Central memory CD4-positive, alpha-beta T cell (primary cell): ENCODE results near the gene FAM83C.
"Not testable (repeated sequence)": the region's sequence is repeated elsewhere in the genome, so short reads cannot be mapped to it uniquely, and the experiment has no call there.

Experiments used
- DNase-seq: peaks from one replicate; pipeline ENCODE4 v3.0.0; 2022

The FAM83C gene

GRCh38 chr20:35318502-35319157 is 26.4 kb upstream of the FAM83C start:
- no peak for DNase-seq

GRCh38 chr20:35317416-35318210 is 25.4 kb upstream of the FAM83C start:
- no peak for DNase-seq

- DNase-seq, result no peak
Measured at GRCh38 chr20:35316086-35316485, 23.9 kb upstream of the FAM83C start.

- DNase-seq, result not testable (repeated sequence)
Measured at GRCh38 chr20:35315632-35316020, 23.4 kb upstream of the FAM83C start.

- no peak for DNase-seq
Measured at GRCh38 chr20:35314816-35315631, 22.8 kb upstream of the FAM83C start.

GRCh38 chr20:35312318-35312717 is 20.1 kb upstream of the FAM83C start:
- DNase-seq, result no peak

GRCh38 chr20:35311822-35312221 is 19.6 kb upstream of the FAM83C start:
- no peak for DNase-seq

GRCh38 chr20:35311409-35311808 is 19.2 kb upstream of the FAM83C start:
- no peak for DNase-seq

- no peak for DNase-seq
Measured at GRCh38 chr20:35307666-35308653, 15.7 kb upstream of the FAM83C start.

GRCh38 chr20:35306931-35307517 is 14.8 kb upstream of the FAM83C start:
- no peak for DNase-seq

- no peak for DNase-seq
Measured at GRCh38 chr20:35305682-35306556, 13.7 kb upstream of the FAM83C start.

GRCh38 chr20:35304956-35305355 is 12.7 kb upstream of the FAM83C start:
- no peak for DNase-seq

- DNase-seq, result peak; percentile 80
Measured at GRCh38 chr20:35303735-35304491, 11.7 kb upstream of the FAM83C start.

- DNase-seq, result no peak
Measured at GRCh38 chr20:35303382-35303734, 11.1 kb upstream of the FAM83C start.

GRCh38 chr20:35302421-35303335 is 10.5 kb upstream of the FAM83C start:
- no peak for DNase-seq

- no peak for DNase-seq
Measured at GRCh38 chr20:35301426-35301825, 9.2 kb upstream of the FAM83C start.

- DNase-seq, result no peak
Measured at GRCh38 chr20:35300469-35301262, 8.4 kb upstream of the FAM83C start.

- DNase-seq, result no peak
Measured at GRCh38 chr20:35299780-35300179, 7.6 kb upstream of the FAM83C start.
